Right lobe of liver (tissue), 6 donors: Measurements from ENCODE around the gene ZNF354C. TPM values are rescaled to one million over a fixed set of nuclear protein-coding genes. Genes with fewer than 3 reads are reported as not detected.

Experiments
- ATAC-seq, 4 donors: fragments of 200-7000 bp; cut with Tn5 transposase; one replicate each; pipeline ENCODE4 v1.9.1; 2020; ENCODE audit warnings: mild to moderate bottlenecking in 4 of 4, moderate library complexity in 4 of 4
- DNase-seq, 3 donors: peaks; one replicate each; pipeline ENCODE4 v3.0.0-alpha.2; 2020
- H3K27ac ChIP-seq, 3 donors: fragments of 200-600 bp; one replicate each; pipeline ENCODE4 v1.8.0; 2022
- H3K27me3 ChIP-seq, 2 donors: fragments of 200-600 bp; one replicate each; pipeline ENCODE4 v1.8.0; 2022
- H3K36me3 ChIP-seq, 4 donors: fragments of 200-600 bp; sonication (generic) in 1 of 4; one replicate each; pipeline versions ENCODE4 v1.5.1 to v1.8.0; 2017 to 2022; ENCODE audit warnings: control low read depth in 1 of 4
- H3K4me1 ChIP-seq, 4 donors: fragments of 200-600 bp; sonication (generic) in 1 of 4; one replicate each; pipeline versions ENCODE4 v1.5.1 to v1.8.0; 2017 to 2022; ENCODE audit warnings: control low read depth in 1 of 4
- H3K4me3 ChIP-seq, 3 donors: fragments of 200-600 bp; one replicate each; pipeline ENCODE4 v1.8.0; 2022
- H3K9me3 ChIP-seq, 4 donors: fragments of 200-600 bp; sonication (generic) in 1 of 4; one replicate each; pipeline versions ENCODE4 v1.5.1 to v1.8.0; 2017 to 2022; ENCODE audit warnings: control low read depth in 1 of 4
- POLR2A ChIP-seq: fragments of 450-650 bp; IDR thresholded peaks from one replicate; pipeline ENCODE4 v1.6.1; 2017; ENCODE audit warnings: antibody characterized with exemption, mild to moderate bottlenecking
- WGBS: methylation state at CpG from one replicate; pipeline ENCODE4 v1.1.6; 2018; ENCODE audit warnings: low coverage, low lambda C conversion rate; ENCODE audit not compliant: insufficient coverage; ENCODE audit errors: missing lambda C conversion rate; 5-methylcytosine and 5-hydroxymethylcytosine counted together
- intact Hi-C, 2 donors: fragments of 100-400 bp; cut with DNase I; formaldehyde crosslinking; loops; one replicate each; pipeline versions ENCODE4 v1.11.2 to v1.14.1; 2022
- total RNA-seq, 6 experiments: library from RNA; depleted of rRNA in 2 of 6; stranded (reverse); fragments of >200 nt in 2 of 6; fragmentation: NEBNext Ultra II Directional in 3 of 6; extraction: Animal tissue kit (Norgen Biotek cat#: 25700) in 3 of 6; gene quantifications; one replicate each; pipeline versions ENCODE4 v1.1.0 to v1.2.4, GENCODE V29; 2016 to 2023
- TF ChIP-seq, protein P1 (sequence below), 4 donors: fragments of 200-600 bp in 3 of 4; fragments of 450-650 bp in 1 of 4; IDR thresholded peaks; one replicate each; pipeline versions ENCODE4 v1.5.1 to v1.8.0; 2016 to 2022; ENCODE audit warnings: antibody characterized with exemption in 4 of 4, mild to moderate bottlenecking in 2 of 4
- donor health status: DM: no; HTN: yes; CAD: no.
- donor health status: DM: no; HTN: no; CAD: no.
- donor health status: DM: no; HTN: no; CAD: no.
- donor health status: DM: no; HTN: yes; CAD: no.
- donor health status: DM: no; HTN: yes; CAD: no.

Gene ZNF354C
- total RNA-seq, 6 experiments from 2014 or later = 0.81 to 2.4 (median 1.4) TPM

GRCh38 chr5:179124853-179125788 lies 64.9 kb downstream of the ZNF354C start:
- ATAC-seq = no peak
- intact Hi-C loops = no loop called here
- WGBS = 70% methylated on average over 5 of the region's 43 CpGs

GRCh38 chr5:179125789-179126505 lies 65.8 kb downstream of the ZNF354C start:
- ATAC-seq = no peak
- Histone ChIP-seq H3K36me3 (no peaks in the 10 kb centered on the region), H3K9me3 (no peaks in the 10 kb centered on the region), H3K27ac (no peak overlapping the region), H3K4me1 (no peaks in the 10 kb centered on the region), H3K27me3 (no peaks in the 10 kb centered on the region), H3K4me3 (no peak overlapping the region)
- no CpG with 5 or more reads among the region's 25 CpGs for WGBS
- peak in 1 of 3 donors; percentile 34 for DNase-seq
- no peak for TF ChIP-seq POLR2A
- TF ChIP-seq, protein P1, sequence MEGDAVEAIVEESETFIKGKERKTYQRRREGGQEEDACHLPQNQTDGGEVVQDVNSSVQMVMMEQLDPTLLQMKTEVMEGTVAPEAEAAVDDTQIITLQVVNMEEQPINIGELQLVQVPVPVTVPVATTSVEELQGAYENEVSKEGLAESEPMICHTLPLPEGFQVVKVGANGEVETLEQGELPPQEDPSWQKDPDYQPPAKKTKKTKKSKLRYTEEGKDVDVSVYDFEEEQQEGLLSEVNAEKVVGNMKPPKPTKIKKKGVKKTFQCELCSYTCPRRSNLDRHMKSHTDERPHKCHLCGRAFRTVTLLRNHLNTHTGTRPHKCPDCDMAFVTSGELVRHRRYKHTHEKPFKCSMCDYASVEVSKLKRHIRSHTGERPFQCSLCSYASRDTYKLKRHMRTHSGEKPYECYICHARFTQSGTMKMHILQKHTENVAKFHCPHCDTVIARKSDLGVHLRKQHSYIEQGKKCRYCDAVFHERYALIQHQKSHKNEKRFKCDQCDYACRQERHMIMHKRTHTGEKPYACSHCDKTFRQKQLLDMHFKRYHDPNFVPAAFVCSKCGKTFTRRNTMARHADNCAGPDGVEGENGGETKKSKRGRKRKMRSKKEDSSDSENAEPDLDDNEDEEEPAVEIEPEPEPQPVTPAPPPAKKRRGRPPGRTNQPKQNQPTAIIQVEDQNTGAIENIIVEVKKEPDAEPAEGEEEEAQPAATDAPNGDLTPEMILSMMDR (IDR thresholded peaks at IDR 0.05) = no peak
- intact Hi-C loops = no loop called here

More at GRCh38 chr5:179124853-179125788, 64.9 kb downstream of the ZNF354C start:
- DNase-seq = peak in 1 of 3 donors; percentile 32
- no peaks in the 10 kb centered on the region for H3K27me3 ChIP-seq
- H3K27ac ChIP-seq = no peak overlapping the region
- H3K36me3 ChIP-seq = no peaks in the 10 kb centered on the region
- H3K9me3 ChIP-seq = no peaks in the 10 kb centered on the region
- no peak overlapping the region for H3K4me3 ChIP-seq
- no peak for TF ChIP-seq POLR2A
- TF ChIP-seq, protein P1 (IDR thresholded peaks at IDR 0.05) = no peak
- H3K4me1 ChIP-seq = no peaks in the 10 kb centered on the region

- no peak overlapping the region for H3K27ac ChIP-seq
- ATAC-seq = no peak
- TF ChIP-seq POLR2A = no peak
- TF ChIP-seq, protein P1 (IDR thresholded peaks at IDR 0.05) = no peak
- no peaks in the 10 kb centered on the region for H3K36me3 ChIP-seq
- H3K4me1 ChIP-seq = no peaks in the 10 kb centered on the region
- no peaks in the 10 kb centered on the region for H3K9me3 ChIP-seq
- no peak overlapping the region for H3K4me3 ChIP-seq
- H3K27me3 ChIP-seq = no peaks in the 10 kb centered on the region
- WGBS = 79% methylated on average over 7 of the region's 14 CpGs
- intact Hi-C loops = no loop called here
- peak in 1 of 3 donors; percentile 23 for DNase-seq
Observed at GRCh38 chr5:179126506-179126991, 66.4 kb downstream of the ZNF354C start.

GRCh38 chr5:179127136-179128040 lies 67.2 kb downstream of the ZNF354C start:
- peak in 1 of 3 donors; percentile 37 for DNase-seq
- 67% methylated on average over 7 of the region's 21 CpGs for WGBS
- no peaks in the 10 kb centered on the region for H3K4me1 ChIP-seq

More at GRCh38 chr5:179127136-179128040, 67.2 kb downstream of the ZNF354C start:
- H3K27ac ChIP-seq = no peak overlapping the region
- no peaks in the 10 kb centered on the region for H3K36me3 ChIP-seq
- intact Hi-C loops = no loop called here
- ATAC-seq = no peak
- H3K9me3 ChIP-seq = no peaks in the 10 kb centered on the region
- TF ChIP-seq POLR2A = no peak
- TF ChIP-seq, protein P1 (IDR thresholded peaks at IDR 0.05) = no peak
- no peaks in the 10 kb centered on the region for H3K27me3 ChIP-seq
- H3K4me3 ChIP-seq = no peak overlapping the region
